IMR-90 (cell line): Measurements from ENCODE around the gene MFAP4. TPM values are rescaled to one million over a fixed set of nuclear protein-coding genes. Genes with fewer than 3 reads are reported as not detected.
A peak's percentile ranks its signal among the peaks of the same experiment; 100 is the strongest.

Source experiments
- ATAC-seq: fragments of 200-7000 bp; cut with Tn5 transposase; 2 replicates; pipeline ENCODE4 v1.9.1; 2020; ENCODE audit warnings: low read depth, mild to moderate bottlenecking, moderate library complexity
- BruUV-seq: library from RNA; stranded (reverse); fragments of 400-500 nt; replicated peaks from 2 replicates; lab custom pipeline; 2021; lab: Mats Ljungman, UMichigan
- CTCF ChIA-PET: fragments of 300-600 bp; formaldehyde crosslinking; extraction: SDS; loops from one replicate; lab custom pipeline; 2021; ENCODE audit warnings: antibody characterized with exemption; lab: Yijun Ruan, JAX
- POLR2A ChIA-PET: fragments of 300-600 bp; sonication (Branson Sonifier 250); formaldehyde crosslinking; loops from one replicate; lab custom pipeline; 2022; ENCODE audit warnings: antibody characterized with exemption; ENCODE audit not compliant: unreplicated experiment; lab: Charles Lee
- DNase-seq: peaks from one replicate; pipeline ENCODE4 v3.0.0; 2013
- H2AFZ ChIP-seq: replicated peaks from 2 replicates; pipeline ENCODE3; 2013; ENCODE audit warnings: low read length, mild to moderate bottlenecking; ENCODE audit not compliant: poor library complexity
- H2AK5ac ChIP-seq: 2 replicates; pipeline ENCODE4 v1.6.1; 2013; ENCODE audit warnings: low read depth, low read length, inconsistent platforms
- H2AK9ac ChIP-seq: replicated peaks from 2 replicates; pipeline ENCODE3; 2013; ENCODE audit warnings: mild to moderate bottlenecking, low read depth, low read length, moderate library complexity; ENCODE audit not compliant: poor library complexity
- H2BK120ac ChIP-seq: 2 replicates; pipeline ENCODE4 v1.6.1; 2013; ENCODE audit warnings: low read depth, low read length, inconsistent platforms
- H2BK15ac ChIP-seq: 3 replicates; pipeline ENCODE4 v1.6.1; 2013; ENCODE audit warnings: low read depth, low read length, inconsistent platforms
- H2BK20ac ChIP-seq: 2 replicates; pipeline ENCODE4 v1.6.1; 2013; ENCODE audit warnings: low read depth, mild to moderate bottlenecking, inconsistent platforms, low read length, moderate library complexity
- H2BK5ac ChIP-seq: 2 replicates; pipeline ENCODE4 v1.6.1; 2013; ENCODE audit warnings: mild to moderate bottlenecking, low read depth, low read length, inconsistent platforms; ENCODE audit not compliant: poor library complexity, severe bottlenecking
- H3K14ac ChIP-seq: replicated peaks from 2 replicates; pipeline ENCODE4 v1.6.1; 2013; ENCODE audit warnings: low read depth, low read length, inconsistent platforms
- H3K18ac ChIP-seq: 2 replicates; pipeline ENCODE4 v1.6.1; 2013; ENCODE audit warnings: low read depth, low read length, control low read depth
- H3K23ac ChIP-seq: 2 replicates; pipeline ENCODE4 v1.6.1; 2013; ENCODE audit warnings: low read depth, low read length, inconsistent platforms
- H3K27ac ChIP-seq: 2 replicates; pipeline ENCODE4 v1.5.1; 2013; ENCODE audit warnings: mild to moderate bottlenecking, control low read depth, low read length; ENCODE audit not compliant: insufficient read depth
- H3K27me3 ChIP-seq: 2 replicates; pipeline ENCODE4 v1.6.1; 2013; ENCODE audit warnings: low read length; ENCODE audit not compliant: control insufficient read depth, insufficient read depth
- H3K36me3 ChIP-seq: 2 replicates; pipeline ENCODE4 v1.6.1; 2013; ENCODE audit warnings: low read length, mixed read lengths; ENCODE audit not compliant: control insufficient read depth, insufficient read depth
- H3K4ac ChIP-seq: 2 replicates; pipeline ENCODE4 v1.6.1; 2013; ENCODE audit warnings: low read depth, low read length, inconsistent platforms
- H3K4me1 ChIP-seq: 2 replicates; pipeline ENCODE4 v1.6.1; 2013; ENCODE audit warnings: low read length, mixed read lengths; ENCODE audit not compliant: control insufficient read depth, insufficient read depth
- H3K4me2 ChIP-seq: 2 replicates; pipeline ENCODE4 v1.6.1; 2013; ENCODE audit warnings: low read depth, mild to moderate bottlenecking, control low read depth, low read length, moderate library complexity
- H3K4me3 ChIP-seq: 2 replicates; pipeline ENCODE4 v1.5.1; 2013; ENCODE audit warnings: low read depth, mild to moderate bottlenecking, control low read depth, low read length, moderate library complexity; ENCODE audit not compliant: insufficient read depth
- H3K56ac ChIP-seq: 2 replicates; pipeline ENCODE4 v1.6.1; 2013; ENCODE audit warnings: low read length, inconsistent platforms; ENCODE audit not compliant: insufficient read depth; ENCODE audit errors: extremely low read depth
- H3K79me1 ChIP-seq, 2 experiments: 2 replicates each; pipeline ENCODE4 v1.6.1; 2013; ENCODE audit warnings: low read length in 2 of 2, inconsistent platforms in 1 of 2, low read depth in 1 of 2
- H3K9ac ChIP-seq: 2 replicates; pipeline ENCODE4 v1.6.1; 2013; ENCODE audit warnings: low read depth, low read length, control low read depth
- H3K9me1 ChIP-seq: 2 replicates; pipeline ENCODE4 v1.6.1; 2013; ENCODE audit warnings: low read length, inconsistent platforms; ENCODE audit not compliant: insufficient read depth
- H3K9me3 ChIP-seq: 2 replicates; pipeline ENCODE4 v1.6.1; 2013; ENCODE audit warnings: low read length; ENCODE audit not compliant: control insufficient read depth, insufficient read depth
- H4K20me1 ChIP-seq: 2 replicates; pipeline ENCODE4 v1.6.1; 2013; ENCODE audit warnings: low read length, inconsistent platforms; ENCODE audit not compliant: insufficient read depth
- H4K5ac ChIP-seq: 2 replicates; pipeline ENCODE4 v1.6.1; 2013; ENCODE audit warnings: mild to moderate bottlenecking, low read depth, low read length, control low read depth
- H4K8ac ChIP-seq, 2 experiments: 2 replicates each; pipeline ENCODE4 v1.6.1; 2013; ENCODE audit warnings: low read depth in 2 of 2, low read length in 2 of 2, control low read depth in 1 of 2, inconsistent platforms in 1 of 2
- H4K91ac ChIP-seq: 2 replicates; pipeline ENCODE4 v1.6.1; 2013; ENCODE audit warnings: low read depth, low read length, inconsistent platforms; ENCODE audit not compliant: insufficient read depth
- BHLHE40 ChIP-seq: fragments of 150-350 bp; IDR thresholded peaks from 2 replicates; pipeline ENCODE4 v1.6.1; 2016; ENCODE audit warnings: mild to moderate bottlenecking, low read depth, low read length
- CEBPB ChIP-seq: IDR thresholded peaks from 2 replicates; pipeline ENCODE4 v1.6.1; 2012; ENCODE audit warnings: low read depth, low read length, improper control_type of control experiment
- CHD1 ChIP-seq: IDR thresholded peaks from 2 replicates; pipeline ENCODE4 v1.6.1; 2012; ENCODE audit warnings: low read depth, low read length, improper control_type of control experiment
- FOS ChIP-seq: fragments of 150-350 bp; IDR thresholded peaks from 2 replicates; pipeline ENCODE4 v1.6.1; 2016; ENCODE audit warnings: low read depth, low read length
- MAFK ChIP-seq: IDR thresholded peaks from 2 replicates; pipeline ENCODE4 v1.6.1; 2012; ENCODE audit warnings: low read depth, low read length, improper control_type of control experiment
- MXI1 ChIP-seq: IDR thresholded peaks from 2 replicates; pipeline ENCODE4 v1.6.1; 2012; ENCODE audit warnings: low read depth, mild to moderate bottlenecking, low read length, moderate library complexity, borderline replicate concordance
- NFE2L2 ChIP-seq: fragments of 150-350 bp; IDR thresholded peaks from 2 replicates; pipeline ENCODE4 v1.6.1; 2016; ENCODE audit warnings: low read depth, mild to moderate bottlenecking, low read length
- RAD21 ChIP-seq: IDR thresholded peaks from 2 replicates; pipeline ENCODE4 v1.6.1; 2012; ENCODE audit warnings: low read length, improper control_type of control experiment
- RFX5 ChIP-seq: IDR thresholded peaks from 2 replicates; pipeline ENCODE4 v1.8.0; 2012; ENCODE audit warnings: low read depth, mild to moderate bottlenecking, low read length, moderate library complexity
- SMC3 ChIP-seq: fragments of 150-350 bp; IDR thresholded peaks from 2 replicates; pipeline ENCODE4 v1.6.1; 2016; ENCODE audit warnings: low read depth, mild to moderate bottlenecking, antibody characterized with exemption, low read length, moderate library complexity
- USF2 ChIP-seq: fragments of 150-350 bp; IDR thresholded peaks from 2 replicates; pipeline ENCODE4 v1.6.1; 2017; ENCODE audit warnings: mild to moderate bottlenecking, antibody characterized with exemption, low read length, low read depth
- WGBS, 2 experiments: methylation state at CpG; one replicate each; pipeline versions ENCODE4 v1.1.5 to v1.1.7; 2013; ENCODE audit warnings: missing lambda C conversion rate in 2 of 2; ENCODE audit not compliant: insufficient read length in 1 of 2; ENCODE audit errors: extremely low coverage in 2 of 2; 5-methylcytosine and 5-hydroxymethylcytosine counted together
- dilution Hi-C: fragments of 300-500 bp; cut with HindIII; formaldehyde crosslinking; loops from one replicate; pipeline ENCODE4 v1.14.3; 2018; ENCODE audit warnings: low sequenced_read_pairs; ENCODE audit not compliant: unreplicated experiment
- in situ Hi-C: fragments of 300-500 bp; cut with MboI; formaldehyde crosslinking; loops from 3 replicates; pipeline ENCODE4 v1.14.3; 2019; ENCODE audit warnings: low sequenced_read_pairs, inconsistent platforms, mixed read lengths
- intact Hi-C: fragments of 100-400 bp; cut with micrococcal nuclease; formaldehyde crosslinking; loops from 2 replicates; pipeline ENCODE4 v1.10.0; 2022
- polyA plus RNA-seq, 3 experiments: library from polyadenylated mRNA; depleted of rRNA; stranded (reverse); fragments of >200 nt; gene quantifications; 2 replicates each; pipeline ENCODE4 v1.2.3, GENCODE V29; 2012; ENCODE audit warnings: low replicate concordance in 1 of 3
- total RNA-seq: library from RNA; depleted of rRNA; stranded (reverse); fragments of >200 nt; gene quantifications from 2 replicates; pipeline ENCODE4 v1.2.3, GENCODE V29; 2012

Gene MFAP4
- total and polyA plus RNA-seq, 2 of the 4 experiments (the other 2 are of a cell fraction): 7.0 to 71.6 TPM

- Histone ChIP-seq H3K4me1 (peaks cover 11% of the 10 kb centered on the region; the same call in 1 of the 2 replicates), H4K91ac (peak overlapping the region; percentile 33; the same call in 1 of the 2 replicates), H2BK5ac (no peak overlapping the region), H3K14ac (no peak overlapping the region), H3K18ac (no peak overlapping the region), H2BK20ac (no peak overlapping the region), H2BK15ac (no peak overlapping the region), H2AK5ac (peak overlapping the region; percentile 37), H3K4me2 (no peak overlapping the region), H3K27ac (no peak overlapping the region), H3K9ac (no peak overlapping the region), H4K5ac (no peak overlapping the region), H3K4ac (peak overlapping the region; percentile 17; the same call in 1 of the 2 replicates), H4K20me1 (no peaks in the 10 kb centered on the region), H3K79me1 (no peaks in the 10 kb centered on the region), H2AK9ac (peak overlapping the region; percentile 85), H2AFZ (peak overlapping the region; percentile 77), H3K4me3 (no peak overlapping the region), H2BK120ac (peak overlapping the region; percentile 29), H3K9me1 (peaks cover 11% of the 10 kb centered on the region), H3K23ac (no peak overlapping the region), H4K8ac (0 out of 4 replicates have a peak overlapping the region, but pooled peaks of 1 of the 2 experiments have one; percentile 10), H3K36me3 (no peaks in the 10 kb centered on the region), H3K27me3 (no peaks in the 10 kb centered on the region), H3K9me3 (no peaks in the 10 kb centered on the region), H3K56ac (no peak overlapping the region)
- dilution Hi-C loops: no loop called here
- no peak for ATAC-seq
- in situ Hi-C loops: no loop called here
- BruUV-seq: no TSS peak
- ChIA-PET CTCF (interaction anchor here (0.7 to 2.5 kb wide), 2 partner anchors 10 to 47 kb away, joined by 3 to 12 read pairs; partner anchors contain the start of gene B9D1), POLR2A (interaction anchor here (0.6 kb wide), 2 partner anchors 23 to 32 kb away, joined by 4 to 7 read pairs; partner anchors contain the start of gene MFAP4)
- TF ChIP-seq CHD1: no peak
- no peak for TF ChIP-seq NFE2L2
- no peak for TF ChIP-seq FOS
- no peak for TF ChIP-seq MAFK
- no peak for TF ChIP-seq BHLHE40
- no peak for TF ChIP-seq CEBPB
- no peak for TF ChIP-seq RAD21
- no peak for TF ChIP-seq USF2
- TF ChIP-seq SMC3: no peak
- TF ChIP-seq MXI1: no peak
- TF ChIP-seq RFX5: no peak
- no peak for DNase-seq
- WGBS, 2 experiments: 89% methylated on average over 3 of the region's 6 CpGs; no CpG with 5 or more reads in 1 of the 2 experiments
- intact Hi-C loops: no loop called here
Measured at GRCh38 chr17:19410091-19410490, 23.1 kb upstream of the MFAP4 start.
